Fibroblast of peridontal ligament (primary cell): Measurements from ENCODE around the gene DIS3L2.
"Not testable (repeated sequence)": the region's sequence is repeated elsewhere in the genome, so short reads cannot be mapped to it uniquely, and the experiment has no call there.

ENCODE experiments used
- DNase-seq: peaks from one replicate; pipeline ENCODE4 v3.0.0-alpha.2; 2010; ENCODE audit errors: extremely low read depth

The DIS3L2 gene

DNA sequence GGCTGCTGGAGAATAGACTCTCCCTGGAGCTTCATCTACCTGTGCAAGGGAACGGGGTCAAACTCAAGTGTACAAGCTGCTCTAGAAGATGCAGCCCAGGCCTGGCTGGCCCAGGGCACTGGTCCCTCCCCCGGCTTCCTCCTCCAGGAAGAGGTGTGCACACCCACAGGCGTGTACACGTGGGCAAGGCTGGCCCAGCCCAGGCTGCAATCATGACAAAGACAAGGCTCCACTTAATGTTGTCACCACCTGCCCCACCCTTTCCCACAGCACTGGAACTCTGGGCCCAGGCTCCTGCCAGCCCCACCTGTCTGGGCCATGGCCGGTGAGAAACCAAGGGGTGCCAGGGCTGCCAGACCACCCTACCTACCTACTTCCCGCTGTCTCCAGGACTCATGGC, 387.4 kb downstream of the DIS3L2 start:
- DNase-seq: no peak

DNA sequence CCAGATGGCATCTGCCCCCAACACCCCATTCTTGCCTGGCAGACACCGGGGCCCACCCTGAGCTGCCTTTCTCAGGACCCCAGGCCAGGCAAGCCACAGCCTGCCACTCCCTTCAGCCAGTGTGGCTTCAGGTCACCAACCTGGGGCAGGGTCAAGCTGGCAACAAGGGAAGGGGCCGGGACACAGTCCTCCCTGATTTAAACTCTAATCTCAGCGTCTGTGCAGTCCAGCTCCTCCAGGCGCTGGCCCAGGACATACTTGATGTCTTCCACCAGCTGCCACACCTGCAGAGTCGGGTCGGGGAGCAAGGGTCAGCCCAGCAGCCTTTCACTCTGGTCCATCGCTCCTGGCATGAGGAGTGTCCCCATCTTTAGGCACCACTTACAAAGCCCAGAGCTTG, 388.0 kb downstream of the DIS3L2 start:
- DNase-seq: no peak

DNA sequence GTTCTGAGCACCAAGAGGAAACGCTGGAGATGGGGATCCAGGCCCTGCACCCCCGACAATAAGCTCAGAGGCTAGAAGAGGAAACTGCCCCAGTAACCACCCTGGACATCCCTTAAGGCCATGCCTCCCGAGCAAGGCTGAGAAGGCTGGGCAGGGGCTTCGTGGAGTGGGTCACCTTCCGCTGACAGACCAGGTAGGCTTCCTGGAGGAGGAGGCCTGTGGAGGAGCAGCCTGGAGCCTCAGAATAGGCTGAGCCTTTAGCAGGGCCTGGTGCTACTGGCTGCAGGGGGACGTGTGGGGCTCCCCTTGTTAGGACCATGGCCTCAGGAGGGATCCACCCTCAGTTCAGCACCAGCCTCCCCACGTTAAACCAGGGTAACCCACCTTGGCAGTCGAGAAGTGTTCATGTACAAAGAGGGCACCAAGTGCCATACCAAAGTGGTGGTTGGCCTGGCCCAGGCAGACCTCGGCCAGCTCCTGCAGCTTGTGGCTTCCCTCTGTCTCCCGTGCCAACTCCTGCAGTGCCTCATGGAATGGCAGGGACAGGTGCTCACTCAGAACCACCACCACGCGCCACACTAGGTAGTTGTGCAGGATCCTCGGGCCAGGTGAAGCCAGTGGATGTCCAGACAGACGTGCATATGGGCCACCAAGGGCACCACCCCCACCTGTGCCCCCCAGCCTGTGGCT, 388.6 kb downstream of the DIS3L2 start:
- DNase-seq: no peak

DNA sequence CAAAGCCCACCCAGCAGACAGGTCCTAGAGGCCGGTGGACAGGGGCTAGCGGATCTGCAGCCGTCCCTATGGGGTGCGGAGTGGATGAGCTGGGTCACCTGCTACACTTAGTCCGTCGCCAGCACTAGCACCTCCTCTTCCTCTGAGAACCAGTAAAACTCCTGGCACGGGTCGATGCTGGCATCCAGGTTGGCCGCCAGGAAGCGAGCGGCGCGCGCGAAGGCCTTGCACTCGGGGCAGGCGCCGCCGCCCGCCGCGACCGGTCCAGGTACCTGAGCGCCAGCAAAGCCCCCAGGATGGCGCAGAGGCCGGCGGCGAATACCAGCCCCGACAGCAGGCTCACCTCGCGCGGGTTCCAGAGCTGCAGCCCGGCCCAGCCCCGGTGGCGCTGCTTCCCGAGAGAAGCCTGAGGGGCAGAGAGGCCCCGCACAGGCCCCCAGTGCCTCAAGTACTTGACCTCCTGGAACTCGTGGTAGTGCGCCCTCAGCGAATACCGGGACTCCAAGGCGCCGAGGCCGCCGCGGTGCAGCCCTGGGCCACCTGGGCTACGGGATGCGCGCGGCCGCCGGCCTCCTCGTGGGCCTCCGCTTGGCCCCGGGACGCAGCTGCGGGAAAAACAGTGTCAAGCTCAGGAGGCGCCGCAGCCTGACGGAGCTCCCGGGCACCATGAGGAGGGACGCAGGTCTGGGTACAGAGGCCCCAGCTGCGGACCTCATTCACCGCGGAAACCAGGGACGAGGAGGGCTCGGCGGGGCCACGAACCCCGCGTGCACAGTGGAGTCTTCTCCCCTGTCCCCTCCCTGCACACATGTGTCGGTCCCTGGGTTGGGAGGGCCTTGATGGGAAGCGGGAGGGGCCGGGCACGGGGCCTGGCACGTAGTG, 389.5 kb downstream of the DIS3L2 start:
- no peak for DNase-seq

DNA sequence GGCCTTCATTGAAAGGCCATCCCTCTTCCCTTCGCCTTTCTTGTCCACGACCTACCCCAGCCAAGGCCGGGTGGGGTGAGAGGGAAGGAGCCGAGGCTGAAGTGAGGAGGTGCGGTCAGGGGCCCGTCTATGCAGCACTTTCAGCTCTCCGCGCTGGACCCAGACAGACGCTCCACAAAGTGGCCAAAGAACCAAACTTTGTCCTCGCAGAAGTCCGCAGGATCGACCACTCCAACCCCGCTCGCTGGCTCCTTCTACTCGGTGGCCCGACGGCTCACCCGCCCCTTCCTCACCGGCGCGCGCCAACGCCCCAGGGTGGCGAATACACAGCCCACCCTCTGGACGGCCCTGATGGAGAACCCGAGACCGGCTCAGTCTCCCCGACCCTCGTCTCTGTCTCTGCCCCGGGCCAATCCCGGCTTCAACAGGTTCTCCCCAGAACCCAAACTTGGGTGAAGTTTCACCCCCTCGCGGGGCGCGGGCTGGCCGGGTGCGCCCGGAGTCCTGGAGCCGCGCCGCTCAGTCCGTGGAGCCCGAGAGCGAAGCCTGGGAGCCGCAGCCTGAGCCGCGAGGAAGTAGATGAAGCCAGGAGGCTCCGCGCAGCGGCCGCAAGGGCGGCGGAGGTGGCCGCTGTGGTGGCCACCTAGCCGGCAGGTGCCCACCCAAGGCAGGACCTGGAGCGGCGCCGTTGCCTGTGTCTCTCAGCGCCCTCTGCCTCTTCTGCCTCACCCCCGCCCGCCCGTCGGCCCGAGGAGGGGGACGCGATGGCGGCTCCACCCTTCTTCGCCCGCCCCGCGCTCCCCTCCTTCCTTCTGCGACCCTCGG, 390.4 kb downstream of the DIS3L2 start:
- DNase-seq: no peak

DNA sequence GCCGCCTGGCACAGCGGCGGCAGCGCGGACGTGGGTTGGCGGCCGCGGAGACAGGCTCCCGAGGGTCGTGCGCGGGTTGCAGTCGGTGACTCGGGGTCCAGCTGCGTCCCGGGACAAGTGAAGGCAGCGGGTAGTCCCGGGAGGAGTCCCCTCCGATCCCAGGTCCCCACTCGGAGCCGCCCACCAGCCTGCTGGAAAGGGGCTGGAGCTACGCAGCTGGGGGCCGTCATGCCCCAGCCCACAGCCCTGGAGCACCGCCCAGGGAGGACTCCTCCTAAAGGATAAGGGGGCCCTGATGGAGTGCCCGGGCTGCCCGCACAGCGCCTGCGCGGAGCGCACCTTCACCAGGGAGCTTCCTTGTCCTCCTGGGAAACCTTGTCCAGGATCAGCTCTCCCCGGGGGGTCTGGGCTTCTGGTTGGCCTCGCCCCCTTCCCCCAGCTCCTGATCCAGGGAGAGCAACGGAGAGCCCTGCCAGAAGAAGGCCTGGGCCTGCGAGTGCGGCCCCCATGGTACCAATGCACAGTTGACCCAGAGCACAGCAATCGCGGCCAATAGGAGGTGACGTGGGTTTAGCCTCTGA, 391.1 kb downstream of the DIS3L2 start:
- DNase-seq: no peak

DNA sequence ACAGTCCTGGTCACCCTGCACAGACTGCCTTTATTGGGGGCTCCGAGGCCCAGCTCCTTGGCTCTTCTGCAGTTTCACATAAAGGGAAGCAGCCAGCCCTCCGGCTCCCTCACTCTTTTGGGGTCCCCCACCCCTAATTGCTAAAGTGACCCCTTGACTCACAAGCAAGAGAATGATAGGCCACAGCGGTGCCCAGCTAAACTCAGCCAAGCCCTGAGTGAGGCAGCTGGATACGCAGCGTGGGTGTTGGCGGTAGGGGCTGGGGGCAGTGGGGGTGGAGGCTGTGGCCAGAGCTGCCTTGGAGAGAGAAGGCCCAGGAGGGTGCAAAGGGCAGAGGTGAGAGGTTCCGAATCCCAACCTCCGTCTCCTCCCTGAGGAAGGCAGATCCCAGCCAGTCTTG, 391.6 kb downstream of the DIS3L2 start:
- no peak for DNase-seq

DNA sequence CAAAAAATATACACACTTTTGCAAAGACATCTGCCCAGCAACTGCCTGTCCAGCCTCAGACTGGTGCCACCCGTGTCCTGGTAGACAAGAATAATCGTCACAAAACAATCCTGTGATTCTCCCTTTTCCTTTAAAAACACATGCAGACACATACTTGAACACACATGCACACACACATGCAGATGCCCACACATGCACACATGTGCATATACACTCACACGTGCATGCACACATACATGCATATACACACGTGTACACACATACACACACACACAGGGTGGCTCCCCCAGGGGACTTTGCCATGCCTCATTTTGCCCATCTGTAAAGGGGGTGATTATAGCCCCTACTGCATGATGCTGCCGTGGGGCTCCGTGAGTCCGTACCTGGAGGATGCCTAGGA, 392.1 kb downstream of the DIS3L2 start:
- no peak for DNase-seq

DNA sequence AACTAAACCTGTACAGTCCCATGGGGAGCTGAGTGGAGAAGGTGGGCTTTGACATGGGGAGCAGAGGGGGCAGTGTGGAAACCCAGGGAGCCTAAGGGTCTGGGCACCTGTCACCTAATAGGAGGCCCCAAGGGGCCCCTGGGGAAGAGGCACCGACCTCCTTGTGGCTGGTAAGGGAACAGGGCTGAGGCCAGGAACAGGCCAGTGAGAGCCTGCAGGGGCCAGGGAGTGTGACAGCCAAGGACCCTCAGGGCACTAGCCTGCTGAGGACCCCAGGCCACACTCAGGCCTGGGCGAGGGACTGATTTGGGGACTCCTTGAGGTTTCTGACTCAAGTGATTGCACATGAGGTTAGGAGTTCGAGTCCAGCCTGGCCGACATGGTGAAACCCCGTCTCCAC, 392.6 kb downstream of the DIS3L2 start:
- DNase-seq: no peak

DNA sequence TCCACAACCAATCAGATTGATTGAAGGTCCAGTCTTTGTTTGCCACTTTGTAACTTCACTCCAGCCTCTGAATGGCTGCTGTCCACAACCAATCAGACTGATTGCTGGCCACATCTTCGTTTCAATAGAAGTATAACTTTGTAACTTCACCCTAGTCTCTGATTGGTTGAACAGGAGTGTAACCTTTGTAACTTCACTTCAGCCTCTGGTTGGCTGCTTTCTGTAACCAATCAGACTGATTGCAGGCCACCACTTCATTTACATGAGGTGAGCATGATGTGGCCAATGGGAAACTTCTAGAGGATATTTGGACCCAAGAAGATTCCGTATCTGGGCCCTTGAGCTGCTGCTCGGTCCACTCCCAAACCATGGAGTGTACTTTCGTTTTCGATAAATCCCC, 400.1 kb downstream of the DIS3L2 start:
- no peak for DNase-seq

DNA sequence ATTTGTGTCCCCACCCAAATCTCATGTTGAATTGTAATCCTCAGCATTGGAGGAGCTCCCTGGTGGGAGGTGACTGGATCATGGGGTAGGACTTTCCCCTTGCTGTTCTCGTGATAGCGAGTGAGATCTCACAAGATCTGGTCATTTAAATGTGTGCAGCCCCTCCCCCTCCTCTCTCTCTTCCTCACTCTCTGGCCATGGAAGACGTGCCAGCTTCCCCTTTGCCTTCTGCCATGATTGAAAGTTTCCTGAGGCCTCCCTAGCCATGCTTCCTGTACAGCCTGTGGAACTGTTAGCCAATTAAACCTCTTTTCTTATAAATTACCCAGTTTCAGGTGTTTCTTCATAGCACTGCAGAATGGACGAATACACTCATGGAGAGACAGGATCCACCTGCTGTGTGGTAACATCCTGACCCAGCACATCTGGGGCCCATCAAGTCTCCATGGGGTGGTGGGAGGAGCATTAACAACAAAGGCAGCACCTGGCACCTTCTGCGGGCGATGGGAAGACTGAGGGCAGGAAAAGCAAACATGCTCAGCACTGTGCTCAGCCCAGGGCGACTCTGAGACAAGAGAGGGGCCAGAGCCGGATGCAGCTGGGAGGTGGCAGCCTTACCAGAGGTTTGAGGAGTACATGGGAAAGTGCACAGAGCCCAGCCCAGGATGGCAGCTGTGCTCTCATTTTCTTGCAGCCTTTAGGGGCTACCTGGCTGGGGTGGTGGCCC, 400.8 kb downstream of the DIS3L2 start:
- DNase-seq: no peak

DNA sequence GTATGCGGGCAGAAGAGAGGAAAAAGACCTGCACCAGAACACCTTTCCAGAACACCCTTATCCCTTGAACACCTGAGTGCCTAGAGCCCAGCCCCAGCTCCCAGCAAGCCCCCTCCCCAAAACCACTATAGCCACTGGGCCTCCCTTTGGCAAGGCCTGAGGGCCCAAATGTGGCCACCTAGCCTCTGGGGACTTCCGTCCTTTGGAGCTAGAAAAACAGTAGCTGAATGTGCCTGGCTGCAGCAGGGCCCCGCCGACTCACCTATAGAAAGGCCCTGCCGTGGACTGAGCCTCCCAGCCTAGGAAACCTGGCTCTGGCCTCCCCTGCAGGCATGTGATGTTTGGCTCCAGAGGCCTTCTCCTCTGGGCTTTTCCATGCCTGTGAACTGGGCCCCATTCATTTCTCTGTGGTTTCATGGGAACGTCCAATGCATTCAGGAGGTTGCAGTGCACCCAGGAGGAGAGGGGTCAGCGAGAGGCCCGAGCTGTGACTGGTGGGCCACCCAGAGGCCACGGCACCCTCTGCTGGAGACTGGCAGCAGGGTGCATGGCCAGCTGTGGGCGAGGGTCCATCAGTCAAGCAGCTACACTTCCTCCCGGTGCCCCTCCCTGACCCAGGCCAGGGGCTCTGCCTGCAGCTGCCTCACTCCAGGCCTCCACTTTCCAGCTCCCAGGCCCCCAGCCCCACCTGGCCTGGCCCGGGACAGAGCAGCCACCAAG, 401.7 kb downstream of the DIS3L2 start:
- DNase-seq: not testable (repeated sequence)

DNA sequence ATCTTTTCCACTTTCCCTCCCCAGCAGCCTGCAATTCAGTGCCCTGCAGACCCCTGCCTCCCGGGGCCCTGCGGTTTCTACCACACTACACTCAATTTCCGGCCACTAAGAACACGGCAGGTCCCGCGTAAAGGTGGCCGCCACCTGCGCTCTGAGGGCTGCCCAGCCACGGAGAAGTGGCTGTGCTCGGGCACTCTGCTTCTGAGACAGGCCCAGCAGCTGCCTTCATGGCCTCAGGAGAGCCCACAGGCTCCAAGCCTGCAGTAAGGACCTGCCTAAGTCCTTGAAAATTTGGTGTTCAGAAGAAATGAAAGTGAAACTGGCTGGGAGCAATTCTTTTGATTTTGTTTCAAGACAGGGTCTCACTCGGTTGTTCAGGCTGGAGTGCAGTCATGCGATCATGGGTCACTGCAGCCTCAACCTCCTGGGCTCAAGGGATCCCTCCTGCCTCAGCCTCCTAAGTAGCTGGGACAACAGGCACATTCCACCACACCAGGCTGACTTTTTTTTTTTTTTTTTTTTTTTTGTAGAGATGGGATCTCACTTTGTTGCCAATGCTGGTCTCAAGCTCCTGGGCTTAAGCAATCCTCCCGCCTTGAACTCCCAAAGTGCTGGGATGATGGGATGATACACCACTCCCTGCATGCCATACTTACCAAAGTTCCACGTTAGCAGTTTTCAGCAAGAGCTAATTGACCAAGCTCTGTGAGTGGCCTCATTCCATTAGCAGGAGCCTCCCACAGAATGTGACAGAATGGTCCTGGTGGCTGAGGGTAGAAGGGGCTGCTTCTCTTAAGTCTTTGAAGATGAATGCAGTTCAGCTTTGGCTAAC, 402.5 kb downstream of the DIS3L2 start:
- DNase-seq: peak; percentile 59

DNA sequence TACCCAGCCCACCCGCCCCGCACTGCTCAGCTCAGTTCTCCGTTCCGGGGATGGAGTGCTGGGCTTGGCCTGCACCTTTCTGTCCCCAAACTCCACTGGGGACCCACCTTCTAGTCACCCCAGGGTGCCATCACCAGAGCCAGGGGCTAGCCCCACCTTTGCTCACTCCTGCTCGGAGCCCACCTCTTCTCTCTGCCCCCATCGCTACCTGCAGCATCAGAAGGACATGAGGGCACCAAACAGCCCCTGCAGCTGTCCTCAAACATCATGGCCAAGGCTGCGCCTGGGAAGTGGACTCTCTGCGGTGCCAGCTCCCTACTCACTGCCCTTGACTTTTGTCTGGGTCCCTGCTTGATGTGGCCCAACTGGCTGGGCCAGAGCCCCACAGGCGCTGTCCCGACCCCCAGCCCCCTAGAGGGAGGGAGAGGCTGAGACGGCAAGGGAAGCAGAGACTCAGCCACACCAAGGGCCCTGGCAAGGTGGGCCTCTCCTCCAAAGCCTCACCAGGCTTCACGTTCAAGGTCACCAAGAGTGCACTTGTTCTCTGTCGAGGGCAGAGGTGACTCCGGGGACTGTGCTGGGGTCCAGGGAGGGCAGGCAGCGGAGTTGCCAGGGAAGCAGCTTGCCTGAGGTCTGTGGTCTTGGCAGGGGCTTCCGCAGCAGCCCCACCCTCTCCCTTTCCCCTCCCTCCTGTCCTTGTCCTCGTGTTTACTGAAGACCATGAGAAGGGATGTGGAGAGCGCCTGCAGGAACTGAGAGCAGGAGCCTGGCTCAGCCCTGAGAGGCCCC, 403.5 kb downstream of the DIS3L2 start:
- DNase-seq: not testable (repeated sequence)

DNA sequence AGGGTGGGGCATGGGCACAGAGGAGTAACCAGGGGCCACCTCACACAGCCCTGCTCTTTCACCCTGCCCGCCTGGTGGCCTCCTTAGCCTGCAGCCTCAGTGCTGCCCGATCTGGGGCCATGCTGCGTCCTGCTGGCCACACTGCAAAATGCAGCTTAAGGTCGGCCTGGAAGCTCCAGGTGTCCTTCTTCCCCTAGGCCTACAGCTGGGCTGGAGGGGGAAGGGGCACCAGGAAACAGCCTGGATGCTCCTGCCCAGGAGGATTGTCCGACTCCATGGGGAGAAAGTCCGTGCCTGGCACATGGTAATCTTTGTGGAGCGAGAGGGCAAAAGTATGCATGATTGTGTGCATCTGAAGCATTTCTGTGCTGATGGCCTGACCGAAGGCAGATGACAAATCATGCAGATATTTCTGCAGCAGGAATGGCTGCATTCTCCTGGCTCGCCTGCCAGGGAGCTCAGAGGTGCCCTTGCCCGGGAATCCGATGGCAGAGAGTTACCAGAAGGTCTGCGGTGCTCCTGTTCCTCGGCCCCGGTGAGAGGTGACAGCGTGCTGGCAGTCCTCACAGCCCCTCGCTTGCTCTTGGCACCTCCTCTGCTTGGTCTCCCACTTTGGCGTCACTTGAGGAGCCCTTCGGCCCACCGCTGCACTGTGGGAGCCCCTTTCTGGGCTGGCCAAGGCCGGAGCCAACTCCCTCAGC, 404.3 kb downstream of the DIS3L2 start:
- DNase-seq: no peak

DNA sequence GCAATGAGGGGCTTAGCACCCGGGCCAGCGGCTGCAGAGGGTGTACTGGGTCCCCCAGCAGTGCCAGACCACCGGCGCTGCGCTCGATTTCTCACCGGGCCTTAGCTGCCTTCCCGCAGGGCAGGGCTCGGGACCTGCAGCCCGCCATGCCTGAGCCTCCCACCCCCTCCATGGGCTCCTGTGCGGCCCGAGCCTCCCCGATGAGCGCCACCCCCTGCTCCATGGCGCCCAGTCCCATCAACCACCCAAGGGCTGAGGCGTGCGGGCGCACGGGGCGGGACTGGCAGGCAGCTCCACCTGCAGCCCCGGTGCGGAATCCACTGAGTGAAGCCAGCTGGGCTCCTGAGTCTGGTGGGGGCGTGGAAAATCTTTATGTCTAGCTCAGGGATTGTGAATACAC, 404.9 kb downstream of the DIS3L2 start:
- DNase-seq: not testable (repeated sequence)

DNA sequence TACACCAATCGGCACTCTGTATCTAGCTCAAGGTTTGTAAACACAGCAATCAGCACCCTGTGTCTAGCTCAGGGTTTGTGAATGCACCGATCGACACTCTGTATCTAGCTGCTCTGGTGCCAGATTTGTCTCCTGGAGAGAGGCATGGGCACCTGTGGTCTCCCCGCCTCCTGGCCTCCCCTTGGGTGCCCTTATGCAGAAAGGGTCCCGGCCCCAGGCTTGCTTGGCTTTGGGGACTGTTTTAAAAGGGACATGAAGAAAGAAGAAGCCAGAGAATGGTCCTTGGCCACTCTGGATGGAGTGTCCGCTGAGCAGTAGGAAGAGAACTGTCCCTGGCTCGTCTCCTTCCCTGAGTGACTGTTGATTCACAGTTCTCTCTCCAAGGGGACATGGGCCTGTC, 405.5 kb downstream of the DIS3L2 start:
- DNase-seq: no peak

DNA sequence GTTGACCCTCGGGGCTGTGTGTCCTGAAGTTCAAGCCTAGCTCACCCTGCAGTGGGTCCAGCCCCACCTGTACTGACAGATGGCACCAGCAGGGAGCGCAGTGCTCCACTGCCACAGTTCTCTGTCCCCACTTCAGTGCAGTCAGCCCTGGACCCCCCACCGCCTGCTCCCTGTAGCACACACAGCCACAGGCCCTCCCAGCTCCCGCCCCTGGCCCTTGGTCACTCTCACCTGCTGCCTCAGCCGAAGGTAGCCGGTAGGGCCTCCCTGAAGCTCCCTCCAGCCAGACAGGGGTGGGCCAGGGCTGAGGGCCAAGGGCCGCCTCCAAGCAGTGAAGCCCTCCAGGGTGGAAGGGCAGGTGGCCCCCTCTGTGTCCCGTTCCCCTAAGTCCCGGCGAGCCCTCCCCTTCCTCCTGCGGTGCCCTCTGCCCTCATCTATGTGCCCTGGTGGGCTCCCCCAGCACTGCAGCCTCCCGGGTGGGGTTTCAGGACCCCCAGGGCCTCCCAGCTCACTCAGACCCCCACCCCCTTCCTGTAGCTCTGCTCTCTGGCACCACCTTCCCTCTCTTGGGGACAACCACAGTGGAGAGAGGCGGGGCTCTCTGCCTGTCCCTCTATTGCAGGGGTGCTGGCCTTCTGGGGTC, 406.2 kb downstream of the DIS3L2 start:
- no peak for DNase-seq
